H1 (cell line): ENCODE data around the gene PSMB11. TPM values are rescaled to one million over a fixed set of nuclear protein-coding genes. Genes with fewer than 3 reads are reported as not detected.

Source experiments
- FOSL1 ChIP-seq: IDR thresholded peaks from 2 replicates; pipeline ENCODE4 v1.6.1; 2011; ENCODE audit warnings: mild to moderate bottlenecking, low read depth, low read length, moderate library complexity; ENCODE audit not compliant: insufficient read depth
- GABPA ChIP-seq: IDR thresholded peaks from 2 replicates; pipeline ENCODE4 v1.6.1; 2011; ENCODE audit warnings: mild to moderate bottlenecking, low read length, moderate library complexity, borderline replicate concordance; ENCODE audit not compliant: insufficient read depth
- RFX5 ChIP-seq: IDR thresholded peaks from 2 replicates; pipeline ENCODE4 v1.6.1; 2011; ENCODE audit warnings: low read depth, low read length, improper control_type of control experiment, borderline replicate concordance
- SAP30 ChIP-seq: fragments of 300-600 bp; sonication (generic); IDR thresholded peaks from 2 replicates; pipeline ENCODE4 v1.7.1; 2012; ENCODE audit warnings: low read length, moderate library complexity, mild to moderate bottlenecking, inconsistent platforms; ENCODE audit not compliant: insufficient read depth, insufficient replicate concordance
- TEAD4 ChIP-seq: IDR thresholded peaks from 2 replicates; pipeline ENCODE4 v1.6.1; 2012; ENCODE audit warnings: low read depth, low read length, inconsistent platforms, mixed read lengths
- polyA plus RNA-seq, 7 experiments: library from polyadenylated mRNA; depleted of rRNA in 3 of 7; stranded (reverse) in 5 of 7; unstranded in 2 of 7; fragments of >200 nt in 5 of 7; fragments of 200-250 nt in 2 of 7; gene quantifications; 1 replicate in 5 of 7; 2 replicates in 1 of 7; 4 replicates in 1 of 7; pipeline versions ENCODE4 v1.2.1 to v1.2.3, GENCODE V29; 2011 to 2013; ENCODE audit warnings: missing spikeins in 2 of 7, mixed read lengths in 2 of 7
- total RNA-seq: library from RNA; stranded (reverse); fragmentation: NEBNext Ultra II Directional; extraction: Animal tissue kit (Norgen Biotek cat#: 25700); gene quantifications from 2 replicates; pipeline ENCODE4 v1.2.1, GENCODE V29; 2021
- TF ChIP-seq, protein P1 (sequence below), 3 experiments: IDR thresholded peaks; 1 replicate in 2 of 3; 2 replicates in 1 of 3; pipeline versions ENCODE4 v1.5.1 to v1.6.1; 2011; ENCODE audit warnings: low read length in 3 of 3, mild to moderate bottlenecking in 3 of 3, inconsistent platforms in 2 of 3, low read depth in 1 of 3, moderate library complexity in 1 of 3; ENCODE audit not compliant: insufficient read depth in 1 of 3; ENCODE audit errors: control extremely low read depth in 1 of 3

The PSMB11 gene
- total and polyA plus RNA-seq, 2 of the 8 experiments (the other 6 are each of a cell fraction or from before 2014, with no cell fraction given) = not detected

DNA sequence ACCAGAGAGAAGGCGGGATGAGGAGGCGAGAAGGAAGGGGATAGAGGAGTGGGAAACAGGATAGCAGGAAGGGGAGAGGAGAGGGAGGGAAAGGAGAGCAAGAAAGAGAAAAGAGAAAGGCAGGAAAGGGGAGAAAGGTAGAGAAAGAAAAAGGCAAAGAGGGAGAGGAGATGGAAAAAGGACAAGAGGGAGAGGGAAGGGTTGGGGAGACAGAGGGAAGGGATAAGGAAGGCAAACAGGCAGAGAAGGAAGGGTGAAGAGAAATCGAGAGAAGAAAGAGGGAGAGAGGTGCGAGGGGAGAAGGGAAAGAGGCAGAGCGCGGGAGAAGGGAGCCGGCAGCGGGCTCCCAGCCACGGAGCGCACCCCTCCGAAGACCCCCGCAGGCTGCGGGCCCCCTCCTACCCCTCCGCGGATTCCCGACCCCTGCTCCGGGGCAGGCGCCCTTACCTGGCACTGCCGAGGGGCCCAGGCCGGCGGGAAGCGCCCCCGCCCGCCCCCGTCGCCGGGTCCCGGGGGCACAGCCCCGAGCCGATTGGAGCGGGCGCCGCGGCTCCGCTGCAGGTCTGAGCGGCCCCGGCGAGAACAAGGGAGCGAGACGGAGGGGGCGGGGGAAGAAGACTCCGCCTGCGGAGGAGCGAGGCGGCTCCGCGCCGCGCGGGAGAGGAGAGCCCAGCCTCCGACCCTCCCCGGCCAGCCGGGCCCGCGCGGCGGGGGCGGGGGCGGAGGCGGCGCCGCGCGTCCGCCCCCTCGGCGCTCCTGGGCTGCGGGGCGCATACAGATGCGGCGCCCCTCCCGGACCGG lies 15.1 kb downstream of the PSMB11 start, which contains the start of gene CDH24 (continued):
- TF ChIP-seq, protein P1, sequence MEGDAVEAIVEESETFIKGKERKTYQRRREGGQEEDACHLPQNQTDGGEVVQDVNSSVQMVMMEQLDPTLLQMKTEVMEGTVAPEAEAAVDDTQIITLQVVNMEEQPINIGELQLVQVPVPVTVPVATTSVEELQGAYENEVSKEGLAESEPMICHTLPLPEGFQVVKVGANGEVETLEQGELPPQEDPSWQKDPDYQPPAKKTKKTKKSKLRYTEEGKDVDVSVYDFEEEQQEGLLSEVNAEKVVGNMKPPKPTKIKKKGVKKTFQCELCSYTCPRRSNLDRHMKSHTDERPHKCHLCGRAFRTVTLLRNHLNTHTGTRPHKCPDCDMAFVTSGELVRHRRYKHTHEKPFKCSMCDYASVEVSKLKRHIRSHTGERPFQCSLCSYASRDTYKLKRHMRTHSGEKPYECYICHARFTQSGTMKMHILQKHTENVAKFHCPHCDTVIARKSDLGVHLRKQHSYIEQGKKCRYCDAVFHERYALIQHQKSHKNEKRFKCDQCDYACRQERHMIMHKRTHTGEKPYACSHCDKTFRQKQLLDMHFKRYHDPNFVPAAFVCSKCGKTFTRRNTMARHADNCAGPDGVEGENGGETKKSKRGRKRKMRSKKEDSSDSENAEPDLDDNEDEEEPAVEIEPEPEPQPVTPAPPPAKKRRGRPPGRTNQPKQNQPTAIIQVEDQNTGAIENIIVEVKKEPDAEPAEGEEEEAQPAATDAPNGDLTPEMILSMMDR (IDR thresholded peaks at IDR 0.05; ENCODE audit: control extremely low read depth in 1 of 3, insufficient read depth in 1 of 3, low read depth in 1 of 3, low read length in 3 of 3) = peak in 1 of 3 experiments; percentile 3; a peak in 1 of 4 replicates
- TF ChIP-seq TEAD4 (no peak), GABPA (no peak), FOSL1 (no peak), SAP30 (no peak), RFX5 (no peak)
